GM20000 (cell line): ENCODE results near the gene TP63.

Experiments
- DNase-seq: peaks from one replicate; pipeline ENCODE4 v3.0.0; 2012; ENCODE audit warnings: low spot score
- CTCF ChIP-seq: IDR thresholded peaks from 2 replicates; pipeline ENCODE4 v1.5.1; 2012; ENCODE audit warnings: mild to moderate bottlenecking, control low read depth; ENCODE audit errors: extremely low read depth, missing control alignments

Gene TP63

DNA sequence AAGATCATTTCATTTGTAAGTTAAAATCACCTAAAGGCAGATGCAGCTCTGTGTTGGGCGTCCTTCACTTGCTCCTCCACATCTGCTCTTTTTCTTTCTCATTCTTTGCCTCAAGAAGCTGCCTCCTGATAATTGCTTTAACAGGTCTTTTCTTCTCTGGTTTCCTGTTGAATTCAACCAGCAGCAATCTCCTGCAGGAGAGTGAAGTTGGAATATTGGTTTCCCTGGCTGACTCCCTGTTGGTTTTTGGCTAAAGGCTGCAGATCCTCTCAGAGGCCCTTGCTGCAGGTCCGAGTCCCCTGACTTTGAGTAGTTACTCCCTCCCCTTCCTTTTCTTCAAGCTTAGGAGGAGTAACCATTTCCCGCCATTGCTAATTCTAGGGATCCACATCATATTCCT, 4.2 kb downstream of the TP63 start:
- no peak for TF ChIP-seq CTCF
- no peak for DNase-seq

- no peak for DNase-seq
- no peak for TF ChIP-seq CTCF
Measured at GRCh38 chr3:189636048-189636447, 4.9 kb downstream of the TP63 start.

DNA sequence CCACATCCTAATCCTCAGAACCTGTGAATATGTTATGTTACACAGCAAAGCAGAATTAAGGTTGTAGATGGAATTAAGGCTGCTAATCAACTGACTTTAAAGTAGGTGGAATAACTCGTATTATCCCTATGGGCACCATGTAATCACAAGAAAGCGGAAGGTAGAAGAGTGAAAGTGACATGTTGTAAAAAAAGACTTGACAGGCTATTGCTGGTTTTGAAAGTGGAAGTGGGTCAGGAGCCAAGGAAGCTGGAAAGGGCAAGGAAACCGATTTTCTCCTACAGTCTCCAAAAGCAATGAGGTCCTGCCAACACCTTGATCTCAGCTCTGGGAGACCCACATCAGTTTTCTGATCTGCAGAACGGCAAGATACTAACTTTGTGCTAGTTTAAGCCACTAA, 6.6 kb downstream of the TP63 start:
- DNase-seq = no peak
- no peak for TF ChIP-seq CTCF

DNA sequence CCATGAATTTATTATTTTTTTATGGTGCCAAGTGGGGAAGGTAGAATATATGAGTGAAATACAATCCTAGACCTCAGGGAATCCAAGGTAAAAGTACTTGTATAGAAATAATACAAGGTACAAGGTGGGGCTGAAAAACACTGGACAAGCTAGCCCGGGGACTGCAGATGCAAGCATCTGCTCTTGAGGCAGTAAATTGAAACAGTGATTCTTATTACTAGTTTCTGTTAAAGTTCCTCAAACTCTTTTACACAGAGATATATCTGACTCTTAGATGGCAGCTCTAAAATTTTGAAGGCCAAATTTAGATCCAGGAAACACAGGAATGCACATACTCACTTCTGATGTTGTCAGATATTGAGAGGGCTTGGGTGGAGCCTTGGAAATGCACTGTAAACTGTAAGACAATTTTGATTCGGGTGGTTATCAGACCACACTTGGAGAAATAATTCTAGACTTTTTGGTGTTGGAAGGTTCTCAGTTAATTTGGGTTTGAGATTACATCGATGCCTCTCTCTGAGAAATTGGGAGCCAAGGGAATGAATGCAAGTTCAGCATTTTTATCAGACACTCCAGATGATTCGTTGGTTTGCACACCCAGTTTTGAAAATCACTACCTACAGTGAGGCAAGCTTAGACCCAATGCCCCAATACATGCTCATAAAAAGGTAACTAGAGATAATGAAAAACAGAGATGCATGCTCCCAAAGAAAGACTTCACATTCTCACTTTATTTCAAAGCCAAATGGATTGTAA, 7.3 kb downstream of the TP63 start:
- TF ChIP-seq CTCF = no peak
- DNase-seq = no peak

DNA sequence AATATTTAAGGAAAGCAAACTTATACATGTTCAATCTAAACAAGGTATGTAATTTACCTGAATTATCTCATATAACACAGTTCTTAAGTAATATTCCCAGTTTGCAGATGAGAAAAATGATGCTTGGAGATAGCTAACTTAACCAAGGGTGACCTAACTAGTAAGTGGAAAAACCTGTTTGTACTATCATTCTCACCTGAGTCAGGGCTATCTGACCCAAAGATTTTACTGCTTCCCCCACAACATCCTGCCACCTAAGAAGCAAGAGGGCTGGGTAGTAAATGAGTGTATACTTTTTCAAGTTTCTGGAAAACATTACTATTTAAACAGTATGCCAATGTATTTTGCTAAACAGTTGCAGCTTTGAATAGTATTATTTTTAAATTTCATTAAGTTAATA, 10.6 kb downstream of the TP63 start:
- TF ChIP-seq CTCF = no peak
- no peak for DNase-seq

DNA sequence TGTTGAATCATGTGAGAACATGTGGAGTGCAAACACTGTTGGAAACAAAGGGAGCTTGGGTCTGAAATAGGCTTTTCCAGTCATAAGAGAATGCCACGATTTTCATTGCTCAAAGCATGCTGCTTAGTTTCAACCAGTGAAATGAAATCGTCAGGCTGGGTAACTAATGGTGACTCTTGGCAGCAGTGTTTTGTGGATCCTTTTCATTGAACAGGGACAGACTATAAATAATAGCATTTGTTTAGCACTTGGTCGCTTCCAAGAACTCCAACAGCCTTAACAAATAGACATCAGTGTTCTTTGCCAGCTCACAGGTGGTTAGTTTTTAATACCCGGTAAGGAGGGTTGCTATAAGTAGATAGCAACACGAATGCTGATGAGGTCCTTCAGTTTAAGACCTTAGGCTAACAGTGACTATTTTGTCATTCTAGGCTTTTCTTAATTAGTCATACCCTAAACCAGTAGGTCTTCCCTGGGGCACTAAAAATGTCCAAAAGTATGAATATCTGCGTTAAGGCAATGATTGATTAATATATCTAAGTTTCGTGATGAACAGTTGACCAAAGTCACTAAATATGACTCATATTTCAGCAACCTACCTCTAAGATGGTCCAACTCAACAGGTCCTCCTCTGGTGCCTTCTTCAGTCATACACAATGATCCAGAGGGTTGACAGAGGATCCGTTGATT, 15.8 kb downstream of the TP63 start:
- no peak for DNase-seq
- no peak for TF ChIP-seq CTCF

DNA sequence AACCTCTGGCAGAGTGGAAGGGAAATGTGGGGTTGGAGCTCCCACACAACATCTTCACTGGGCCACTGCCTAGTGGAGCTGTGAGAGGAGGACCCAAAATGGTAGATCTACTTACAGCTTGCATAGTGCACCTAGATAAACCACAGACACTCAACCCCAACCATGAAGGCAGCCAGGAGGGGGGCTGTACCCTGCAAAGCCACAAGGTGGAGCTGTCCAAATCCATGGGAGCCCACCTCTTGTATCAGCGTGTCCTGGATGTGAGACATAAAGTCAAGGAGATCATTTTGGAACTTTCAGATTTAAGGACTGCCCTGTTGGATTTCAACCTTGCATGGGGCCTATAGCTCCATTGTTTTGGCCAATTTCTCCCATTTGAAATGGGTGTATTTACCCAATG, 20.9 kb downstream of the TP63 start:
- no peak for DNase-seq
- no peak for TF ChIP-seq CTCF
